Coronary artery (tissue), 2 donors: Measurements from ENCODE around the gene MARVELD3.
"Not testable (repeated sequence)": the region's sequence is repeated elsewhere in the genome, so short reads cannot be mapped to it uniquely, and the experiment has no call there.

Source experiments
- DNase-seq: peaks from one replicate; pipeline ENCODE4 v3.0.0-alpha.2; 2017; ENCODE audit warnings: low spot score
- H3K27ac ChIP-seq, 2 donors: fragments of 200-600 bp; sonication (generic); one replicate each; pipeline ENCODE4 v1.5.1; 2016 to 2019
- H3K4me3 ChIP-seq: fragments of 200-600 bp; sonication (generic); 2 replicates; pipeline ENCODE4 v1.5.1; 2016; ENCODE audit warnings: mild to moderate bottlenecking, moderate library complexity
- CTCF ChIP-seq: fragments of 200-600 bp; sonication (generic); IDR thresholded peaks from one replicate; pipeline ENCODE4 v1.5.1; 2019; ENCODE audit warnings: antibody characterized with exemption

Gene MARVELD3, protein sequence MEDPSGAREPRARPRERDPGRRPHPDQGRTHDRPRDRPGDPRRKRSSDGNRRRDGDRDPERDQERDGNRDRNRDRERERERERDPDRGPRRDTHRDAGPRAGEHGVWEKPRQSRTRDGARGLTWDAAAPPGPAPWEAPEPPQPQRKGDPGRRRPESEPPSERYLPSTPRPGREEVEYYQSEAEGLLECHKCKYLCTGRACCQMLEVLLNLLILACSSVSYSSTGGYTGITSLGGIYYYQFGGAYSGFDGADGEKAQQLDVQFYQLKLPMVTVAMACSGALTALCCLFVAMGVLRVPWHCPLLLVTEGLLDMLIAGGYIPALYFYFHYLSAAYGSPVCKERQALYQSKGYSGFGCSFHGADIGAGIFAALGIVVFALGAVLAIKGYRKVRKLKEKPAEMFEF

DNA sequence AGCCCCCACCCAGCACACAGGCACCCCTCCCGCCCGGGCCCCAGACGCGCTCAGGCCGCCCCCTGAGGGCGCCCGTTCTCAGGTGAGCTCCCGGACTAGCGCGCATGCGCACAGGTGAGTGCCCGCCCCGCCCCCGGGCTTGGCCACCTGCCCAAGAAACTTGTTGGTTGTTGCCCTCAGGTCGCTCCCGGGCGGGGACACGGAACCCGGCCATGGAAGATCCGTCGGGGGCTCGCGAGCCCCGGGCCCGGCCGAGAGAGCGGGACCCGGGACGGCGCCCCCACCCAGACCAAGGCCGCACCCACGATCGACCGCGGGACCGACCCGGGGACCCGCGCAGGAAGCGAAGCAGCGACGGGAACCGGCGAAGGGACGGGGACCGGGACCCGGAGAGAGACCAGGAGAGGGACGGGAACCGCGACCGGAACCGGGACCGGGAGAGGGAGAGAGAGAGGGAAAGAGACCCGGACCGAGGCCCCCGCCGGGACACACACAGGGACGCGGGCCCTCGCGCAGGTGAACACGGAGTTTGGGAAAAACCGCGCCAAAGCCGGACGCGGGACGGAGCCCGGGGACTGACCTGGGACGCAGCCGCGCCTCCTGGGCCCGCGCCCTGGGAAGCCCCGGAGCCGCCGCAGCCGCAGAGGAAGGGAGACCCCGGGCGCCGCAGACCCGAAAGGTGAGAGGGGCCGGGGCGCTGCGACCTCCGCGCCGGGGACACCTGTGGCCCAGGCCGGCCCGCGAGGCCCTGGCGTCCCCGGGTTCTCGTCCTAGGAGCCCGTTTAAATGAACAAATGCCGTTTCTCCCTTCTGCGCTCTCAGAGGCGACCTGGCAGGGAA, at the start of gene MARVELD3:
Gene MARVELD3 (plus strand): TSS at position 167 of the 840 bp plus-strand sequence. CDS start 46 bp downstream, at position 213.
- DNase-seq: no peak
- TF ChIP-seq CTCF: no peak
- Histone ChIP-seq H3K4me3 (peak within 1 kb of the TSS; percentile 62), H3K27ac (no peak within 1 kb of the TSS)

DNA sequence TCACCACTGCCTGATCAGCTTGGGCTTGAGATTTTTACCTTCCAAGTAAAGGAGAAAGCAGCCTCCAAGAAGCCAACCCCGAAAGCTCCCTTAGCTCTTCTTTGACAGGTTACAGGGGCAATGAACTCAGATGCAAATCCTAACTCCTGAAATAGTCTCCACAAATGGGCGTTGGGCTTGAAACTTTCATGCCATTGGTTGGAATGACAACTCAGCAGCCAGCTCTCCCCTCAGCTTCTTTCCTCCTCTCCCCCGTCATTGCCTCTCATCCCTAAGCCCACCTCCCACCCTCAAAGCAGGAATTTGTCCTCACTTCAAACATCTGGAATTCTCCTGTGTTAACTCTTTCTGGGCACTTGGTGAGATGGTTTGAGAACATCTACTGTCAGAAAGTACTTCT, 49.0 kb upstream of the MARVELD3 start, which contains the start of gene TAT:
Gene TAT (minus strand): TSS at position 122 of the 400 bp plus-strand sequence. CDS start 677 bp downstream, outside the sequence.
- no peak within 1 kb of the TSS for H3K27ac ChIP-seq
- no peak within 1 kb of the TSS for H3K4me3 ChIP-seq
- TF ChIP-seq CTCF: no peak
- DNase-seq: no peak

GRCh38 chr16:71582553-71582848, 43.5 kb upstream of the MARVELD3 start:
- not testable (repeated sequence) for H3K4me3 ChIP-seq, H3K27ac ChIP-seq, DNase-seq

DNA sequence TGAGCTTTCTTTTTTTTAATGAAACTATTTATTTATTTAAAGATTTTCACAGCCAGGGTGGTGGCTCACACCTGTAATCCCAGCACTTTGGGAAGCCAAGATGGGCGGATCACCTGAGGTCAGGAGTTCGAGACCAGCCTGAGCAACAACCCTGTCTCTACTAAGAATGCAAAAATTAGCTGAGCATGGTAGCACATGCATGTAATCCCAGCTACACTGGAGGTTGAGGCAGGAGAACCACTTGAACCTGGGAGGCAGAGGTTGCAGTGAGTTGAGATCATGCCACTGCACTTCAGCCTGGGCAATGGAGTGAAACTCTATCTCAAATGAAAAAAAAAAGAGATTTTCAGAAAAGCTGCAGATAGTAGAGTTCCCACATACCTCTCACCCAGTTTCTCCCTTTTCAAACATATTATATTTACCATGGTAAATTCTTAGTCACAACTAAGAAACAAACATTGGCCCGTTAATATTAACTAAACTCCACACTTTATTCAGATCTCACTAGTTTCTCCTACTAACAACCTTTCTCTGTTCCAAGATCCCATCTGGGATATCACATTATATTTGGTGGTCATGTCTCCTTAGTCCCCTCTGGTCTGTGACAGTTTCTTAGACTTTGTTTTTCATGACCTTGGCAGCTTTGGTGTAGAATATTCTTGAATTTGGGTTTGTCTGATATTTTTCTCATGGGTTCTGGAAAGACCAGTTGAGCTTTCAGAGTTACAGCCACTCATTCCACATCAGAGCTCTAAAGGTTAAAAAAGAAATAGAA, 41.3 kb upstream of the MARVELD3 start:
- no peak for TF ChIP-seq CTCF
- H3K27ac ChIP-seq: no peak overlapping the region
- no peak overlapping the region for H3K4me3 ChIP-seq
- no peak for DNase-seq

DNA sequence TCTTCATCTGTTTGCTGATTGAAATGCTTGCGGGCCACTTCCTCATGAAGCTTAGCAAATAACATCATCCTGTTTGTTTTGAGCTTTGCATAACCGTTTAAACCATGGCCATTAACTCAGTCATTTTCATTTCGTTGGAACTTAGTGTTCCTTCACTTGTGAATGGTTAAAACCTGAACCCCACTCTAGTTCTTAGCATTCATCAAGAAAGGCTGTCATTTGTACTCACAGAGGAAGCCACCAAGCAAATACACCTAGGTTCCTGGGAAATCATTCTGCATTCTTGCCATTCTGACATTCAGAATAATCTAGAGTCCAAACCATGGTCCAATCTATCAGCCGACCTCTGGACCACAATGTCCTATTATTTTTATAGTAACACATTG, 40.7 kb upstream of the MARVELD3 start:
- TF ChIP-seq CTCF: no peak
- Histone ChIP-seq H3K27ac (no peak overlapping the region), H3K4me3 (no peak overlapping the region)
- DNase-seq: no peak

DNA sequence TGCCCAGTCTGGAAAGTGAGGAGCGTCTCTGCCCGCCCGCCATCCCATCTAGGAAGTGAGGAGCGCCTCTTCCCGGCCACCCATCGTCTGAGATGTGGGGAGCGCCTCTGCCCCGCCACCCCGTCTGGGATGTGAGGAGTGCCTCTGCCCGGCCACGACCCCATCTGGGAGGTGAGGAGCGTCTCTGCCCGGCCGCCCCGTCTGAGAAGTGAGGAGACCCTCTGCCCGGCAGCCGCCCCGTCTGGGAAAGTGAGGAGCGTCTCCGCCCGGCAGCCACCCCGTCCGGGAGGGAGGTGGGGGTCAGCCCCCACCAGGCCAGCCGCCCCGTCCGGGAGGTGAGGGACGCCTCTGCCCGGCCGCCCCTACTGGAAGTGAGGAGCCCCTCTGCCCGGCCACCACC, 36.6 kb upstream of the MARVELD3 start:
- not testable (repeated sequence) for DNase-seq, H3K4me3 ChIP-seq, H3K27ac ChIP-seq

DNA sequence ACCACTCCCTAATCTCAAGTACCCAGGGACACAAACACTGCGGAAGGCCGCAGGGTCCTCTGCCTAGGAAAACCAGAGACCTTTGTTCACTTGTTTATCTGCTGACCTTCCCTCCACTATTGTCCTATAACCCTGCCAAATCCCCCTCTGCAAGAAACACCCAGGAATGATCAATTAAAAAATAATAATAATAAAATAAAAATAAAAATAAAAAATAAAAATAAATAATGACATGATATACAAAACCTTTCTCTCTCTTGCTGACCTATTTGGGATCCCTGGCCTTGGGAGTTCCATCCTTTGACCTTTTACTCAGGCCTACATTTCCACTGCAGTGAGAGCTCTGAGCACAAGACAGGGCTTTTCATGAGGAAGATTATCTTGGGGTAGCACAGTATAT, 35.9 kb upstream of the MARVELD3 start:
- not testable (repeated sequence) for H3K27ac ChIP-seq, DNase-seq, H3K4me3 ChIP-seq

DNA sequence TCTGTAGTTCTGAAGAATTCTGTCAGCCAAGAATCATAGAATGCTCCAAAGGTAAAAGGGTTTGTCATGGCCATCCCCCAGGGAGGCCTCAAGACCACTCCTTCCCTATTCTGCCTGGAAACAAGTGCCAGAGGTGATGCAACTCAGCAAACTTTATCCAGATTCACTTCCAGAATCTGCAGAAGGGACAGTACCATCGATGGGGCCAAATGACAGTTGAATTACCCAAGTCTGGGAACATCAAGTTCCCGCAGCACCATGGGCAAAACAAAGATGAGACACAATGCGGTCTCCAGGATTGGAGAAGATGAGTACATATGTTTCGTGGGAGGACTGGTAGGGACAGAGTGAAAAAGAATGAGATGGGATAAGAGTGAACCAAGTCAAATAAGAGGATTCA, 35.4 kb upstream of the MARVELD3 start:
- TF ChIP-seq CTCF: no peak
- Histone ChIP-seq H3K4me3 (no peak overlapping the region), H3K27ac (no peak overlapping the region)
- no peak for DNase-seq
